CD4-positive, alpha-beta T cell (primary cell): ENCODE results near the gene PPP4R3C. TPM values are rescaled to one million over a fixed set of nuclear protein-coding genes. Genes with fewer than 3 reads are reported as not detected.

Experiments
- ATAC-seq: fragments of 200-7000 bp; cut with Tn5 transposase; one replicate; pipeline ENCODE4 v1.10.0; 2022; ENCODE audit warnings: mild to moderate bottlenecking; ENCODE audit not compliant: poor library complexity
- CTCF ChIA-PET: fragments of 350-600 bp; sonication (Branson Sonifier 250); formaldehyde crosslinking; loops from one replicate; lab custom pipeline; 2021; ENCODE audit warnings: antibody characterized with exemption, inconsistent platforms; lab: Charles Lee
- POLR2A ChIA-PET: fragments of 350-600 bp; sonication (Branson Sonifier 250); formaldehyde crosslinking; loops from one replicate; lab custom pipeline; 2021; ENCODE audit warnings: antibody characterized with exemption, inconsistent platforms; lab: Charles Lee
- DNase-seq, 14 experiments: peaks; one replicate each; pipeline ENCODE4 v3.0.0-alpha.2; 2013 to 2020; ENCODE audit warnings: mixed read lengths in 2 of 14
- H3K27ac ChIP-seq, 2 donors: one replicate each; pipeline versions ENCODE4 v1.5.1 to v1.7.0; 2013; ENCODE audit warnings: low read length in 2 of 2, low read depth in 1 of 2, mild to moderate bottlenecking in 1 of 2
- H3K27me3 ChIP-seq, 2 experiments: 1 replicate in 1 of 2; 2 replicates in 1 of 2; pipeline versions ENCODE4 v1.6.1 to v1.7.0; 2013; ENCODE audit warnings: low read length in 2 of 2, control low read depth in 1 of 2, mild to moderate bottlenecking in 1 of 2, moderate library complexity in 1 of 2; ENCODE audit not compliant: insufficient read depth in 2 of 2, control insufficient read depth in 1 of 2
- H3K36me3 ChIP-seq: one replicate; pipeline ENCODE4 v1.6.1; 2013; ENCODE audit warnings: low read length, control low read depth; ENCODE audit not compliant: insufficient read depth
- H3K4me1 ChIP-seq: one replicate; pipeline ENCODE4 v1.6.1; 2013; ENCODE audit warnings: low read length, control low read depth; ENCODE audit not compliant: insufficient read depth
- H3K4me3 ChIP-seq: one replicate; pipeline ENCODE4 v1.5.1; 2013; ENCODE audit warnings: mild to moderate bottlenecking, low read length, moderate library complexity
- H3K9me3 ChIP-seq, 2 experiments: 1 replicate in 1 of 2; 2 replicates in 1 of 2; pipeline versions ENCODE4 v1.6.1 to v1.7.0; 2013; ENCODE audit warnings: low read length in 2 of 2, mild to moderate bottlenecking in 2 of 2, control low read depth in 1 of 2, moderate library complexity in 1 of 2; ENCODE audit not compliant: control insufficient read depth in 1 of 2, insufficient read depth in 1 of 2
- H3K27ac Mint-ChIP-seq: one replicate; pipeline ENCODE4 v1.8.0; 2020; ENCODE audit warnings: mixed read lengths
- H3K27me3 Mint-ChIP-seq: one replicate; pipeline ENCODE4 v1.8.0; 2021; ENCODE audit warnings: mixed read lengths
- H3K36me3 Mint-ChIP-seq: one replicate; pipeline ENCODE4 v1.8.0; 2021; ENCODE audit warnings: low read depth, mixed read lengths
- H3K4me1 Mint-ChIP-seq: one replicate; pipeline ENCODE4 v1.8.0; 2021; ENCODE audit warnings: low read depth, mixed read lengths
- H3K4me3 Mint-ChIP-seq: one replicate; pipeline ENCODE4 v1.8.0; 2020; ENCODE audit warnings: mild to moderate bottlenecking, mixed read lengths
- H3K9me3 Mint-ChIP-seq: one replicate; pipeline ENCODE4 v1.8.0; 2020; ENCODE audit warnings: mixed read lengths
- CTCF ChIP-seq: fragments of 200-600 bp; IDR thresholded peaks from one replicate; pipeline ENCODE4 v1.8.0; 2022; ENCODE audit warnings: antibody characterized with exemption, mild to moderate bottlenecking
- intact Hi-C, 2 experiments: fragments of 100-400 bp; cut with DNase I in 1 of 2; cut with micrococcal nuclease in 1 of 2; formaldehyde crosslinking; loops; one replicate each; pipeline versions ENCODE4 v1.15.1 to v1.9.0; 2023 to 2025; cut with DNase I, micrococcal nuclease
- polyA plus RNA-seq, 2 donors: library from polyadenylated mRNA; unstranded; fragments of 120-200 nt; gene quantifications; one replicate each; pipeline ENCODE4 v1.2.1, GENCODE V29; 2013
- total RNA-seq, 174 experiments: library from RNA in 2 of 174; stranded (reverse) in 2 of 174; gene quantifications; one replicate each; pipeline ENCODE4 v1.2.3 and lab custom pipeline; 2021 to 2026

PPP4R3C gene
- not detected for total RNA-seq
- polyA plus RNA-seq (2013, experiment 1 of 2) = not detected
- polyA plus RNA-seq (2013, experiment 2 of 2) = not detected
- total RNA-seq (lab: John Stamatoyannopoulos, UW) = 0 to 0.10 (median 0) reads per million in 172 experiments

- Mint-ChIP-seq H3K36me3 (no peaks in the 10 kb centered on the region), H3K27ac (no peak within 1 kb of the TSS), H3K27me3 (no peaks in the 10 kb centered on the region), H3K9me3 (no peaks in the 10 kb centered on the region), H3K4me3 (no peak within 1 kb of the TSS), H3K4me1 (no peaks in the 10 kb centered on the region)
- ATAC-seq (no peak), DNase-seq (no peak)
- intact Hi-C loops = no loop called here
- Histone ChIP-seq H3K4me1 (no peaks in the 10 kb centered on the region), H3K27ac (no peak within 1 kb of the TSS), H3K27me3 (no peaks in the 10 kb centered on the region), H3K9me3 (peaks cover 0 to 14% of the 10 kb centered on the region in 2 experiments), H3K4me3 (no peak within 1 kb of the TSS), H3K36me3 (no peaks in the 10 kb centered on the region)
- ChIA-PET POLR2A (no interaction called here), CTCF (no interaction called here)
- no peak for TF ChIP-seq CTCF
Observed at GRCh38 chrX:27463187-27463586, at the start of gene PPP4R3C. Gene PPP4R3C, minus strand, starts transcription at chrX:27463341. Its CDS starts 45 bp downstream, at chrX:27463296.

- Histone ChIP-seq H3K9me3 (no peaks in the 10 kb centered on the region), H3K4me1 (no peaks in the 10 kb centered on the region), H3K4me3 (no peak overlapping the region), H3K27me3 (no peaks in the 10 kb centered on the region), H3K36me3 (no peaks in the 10 kb centered on the region), H3K27ac (no peak overlapping the region)
- ATAC-seq (no peak), DNase-seq (no peak)
- ChIA-PET CTCF (no interaction called here), POLR2A (no interaction called here)
- Mint-ChIP-seq H3K4me1 (no peaks in the 10 kb centered on the region), H3K27ac (no peak overlapping the region), H3K36me3 (no peaks in the 10 kb centered on the region), H3K27me3 (no peaks in the 10 kb centered on the region), H3K4me3 (no peak overlapping the region), H3K9me3 (no peaks in the 10 kb centered on the region)
- intact Hi-C loops = no loop called here
- TF ChIP-seq CTCF = no peak
Observed at GRCh38 chrX:27491397-27491796, 28.3 kb upstream of the PPP4R3C start.

GRCh38 chrX:27466051-27466450 lies 2.9 kb upstream of the PPP4R3C start:
- Histone ChIP-seq H3K9me3 (peaks cover 0 to 8% of the 10 kb centered on the region in 2 experiments), H3K27ac (no peak overlapping the region), H3K36me3 (no peaks in the 10 kb centered on the region), H3K27me3 (no peaks in the 10 kb centered on the region), H3K4me3 (no peak overlapping the region), H3K4me1 (no peaks in the 10 kb centered on the region)
- intact Hi-C loops = no loop called here
- CTCF ChIA-PET = no interaction called here
- Mint-ChIP-seq H3K4me1 (no peaks in the 10 kb centered on the region), H3K9me3 (no peaks in the 10 kb centered on the region), H3K27me3 (no peaks in the 10 kb centered on the region), H3K27ac (no peak overlapping the region), H3K4me3 (no peak overlapping the region), H3K36me3 (no peaks in the 10 kb centered on the region)
- no peak for TF ChIP-seq CTCF
- ATAC-seq (no peak), DNase-seq (no peak)
- POLR2A ChIA-PET = no interaction called here
